ENCODE measurements around the gene MAST1. TPM values are rescaled to one million over a fixed set of nuclear protein-coding genes. Genes with fewer than 3 reads are reported as not detected.

MAST1 gene
- total and polyA plus RNA-seq, 4 donors, result 0.08 to 0.54 (median 0.23) TPM

DNA sequence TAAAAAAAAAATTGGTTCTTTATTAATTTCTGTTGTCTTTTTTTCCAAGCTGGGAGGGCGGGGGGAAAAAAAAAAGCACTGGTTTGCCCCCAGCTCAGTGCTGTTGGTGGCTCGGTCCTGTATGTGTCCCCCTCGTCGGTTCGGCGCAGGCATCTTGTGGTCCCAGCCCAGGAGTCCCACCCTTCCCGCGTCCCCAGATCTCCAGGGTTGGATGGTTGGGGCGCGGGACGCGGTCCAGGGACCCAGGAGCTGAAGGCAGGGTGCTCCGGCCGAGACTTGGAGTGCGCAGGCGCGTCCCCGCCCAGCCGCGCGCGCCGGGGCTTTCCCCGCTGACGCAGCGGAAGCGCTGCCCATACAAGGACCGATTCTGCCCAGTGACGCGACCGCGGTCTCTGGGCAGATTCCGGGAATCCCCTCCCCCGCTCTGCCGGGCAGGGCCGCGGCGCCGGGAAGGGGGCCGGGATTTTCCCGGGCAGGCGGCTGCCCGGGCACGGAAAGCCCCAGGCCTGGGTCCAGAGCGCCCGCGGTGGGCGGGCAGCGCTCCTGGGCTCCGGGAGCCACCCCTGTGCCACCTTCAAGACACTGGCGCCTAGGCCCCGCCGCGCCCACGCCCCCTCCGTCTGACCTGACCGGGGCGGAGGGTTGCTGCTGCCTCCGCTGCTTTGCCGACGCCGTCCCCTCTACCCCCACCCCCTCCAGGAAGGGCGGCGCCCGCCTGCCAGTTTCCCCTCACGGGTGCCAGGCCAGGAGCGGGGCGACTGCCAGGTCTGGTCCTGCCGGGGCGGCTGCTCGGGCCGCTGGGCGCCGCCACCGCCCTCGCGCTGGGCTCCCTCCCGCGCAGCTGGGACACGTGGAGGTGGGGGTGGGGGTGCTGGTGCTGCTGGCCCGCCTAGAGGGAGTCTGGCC is 44.8 kb upstream of the MAST1 start:
- TF ChIP-seq TAF1 (conservative IDR thresholded peaks at IDR 0.05) (peak; percentile 59), RXRA (IDR thresholded peaks at IDR 0.05) (no peak), NR2F2 (IDR thresholded peaks at IDR 0.05) (no peak), YY1 (IDR thresholded peaks at IDR 0.05) (peak; percentile 69), GABPA (IDR thresholded peaks at IDR 0.05 in 1 of 2, conservative IDR thresholded peaks at IDR 0.05 in 1 of 2) (peak in 1 of 2 donors; percentile 67), RAD21 (IDR thresholded peaks at IDR 0.05) (peak in 1 of 2 donors; percentile 18), JUND (IDR thresholded peaks at IDR 0.05) (peak; percentile 7 to 56), SP1 (IDR thresholded peaks at IDR 0.05) (peak; percentile 46), FOXA2 (IDR thresholded peaks at IDR 0.05) (peak; percentile 13), EGR1 (IDR thresholded peaks at IDR 0.05; ENCODE audit: low read depth in 2 of 2) (peak; percentile 70 to 75)
- TF ChIP-seq, protein P1, sequence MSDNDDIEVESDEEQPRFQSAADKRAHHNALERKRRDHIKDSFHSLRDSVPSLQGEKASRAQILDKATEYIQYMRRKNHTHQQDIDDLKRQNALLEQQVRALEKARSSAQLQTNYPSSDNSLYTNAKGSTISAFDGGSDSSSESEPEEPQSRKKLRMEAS (IDR thresholded peaks at IDR 0.05), result no peak
- TF ChIP-seq, protein P2, sequence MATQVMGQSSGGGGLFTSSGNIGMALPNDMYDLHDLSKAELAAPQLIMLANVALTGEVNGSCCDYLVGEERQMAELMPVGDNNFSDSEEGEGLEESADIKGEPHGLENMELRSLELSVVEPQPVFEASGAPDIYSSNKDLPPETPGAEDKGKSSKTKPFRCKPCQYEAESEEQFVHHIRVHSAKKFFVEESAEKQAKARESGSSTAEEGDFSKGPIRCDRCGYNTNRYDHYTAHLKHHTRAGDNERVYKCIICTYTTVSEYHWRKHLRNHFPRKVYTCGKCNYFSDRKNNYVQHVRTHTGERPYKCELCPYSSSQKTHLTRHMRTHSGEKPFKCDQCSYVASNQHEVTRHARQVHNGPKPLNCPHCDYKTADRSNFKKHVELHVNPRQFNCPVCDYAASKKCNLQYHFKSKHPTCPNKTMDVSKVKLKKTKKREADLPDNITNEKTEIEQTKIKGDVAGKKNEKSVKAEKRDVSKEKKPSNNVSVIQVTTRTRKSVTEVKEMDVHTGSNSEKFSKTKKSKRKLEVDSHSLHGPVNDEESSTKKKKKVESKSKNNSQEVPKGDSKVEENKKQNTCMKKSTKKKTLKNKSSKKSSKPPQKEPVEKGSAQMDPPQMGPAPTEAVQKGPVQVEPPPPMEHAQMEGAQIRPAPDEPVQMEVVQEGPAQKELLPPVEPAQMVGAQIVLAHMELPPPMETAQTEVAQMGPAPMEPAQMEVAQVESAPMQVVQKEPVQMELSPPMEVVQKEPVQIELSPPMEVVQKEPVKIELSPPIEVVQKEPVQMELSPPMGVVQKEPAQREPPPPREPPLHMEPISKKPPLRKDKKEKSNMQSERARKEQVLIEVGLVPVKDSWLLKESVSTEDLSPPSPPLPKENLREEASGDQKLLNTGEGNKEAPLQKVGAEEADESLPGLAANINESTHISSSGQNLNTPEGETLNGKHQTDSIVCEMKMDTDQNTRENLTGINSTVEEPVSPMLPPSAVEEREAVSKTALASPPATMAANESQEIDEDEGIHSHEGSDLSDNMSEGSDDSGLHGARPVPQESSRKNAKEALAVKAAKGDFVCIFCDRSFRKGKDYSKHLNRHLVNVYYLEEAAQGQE (IDR thresholded peaks at IDR 0.05), result peak; percentile 88
- DNase-seq (ENCODE audit: low spot score), result peak; percentile 94
- H3K4me3 ChIP-seq (ENCODE audit: low read depth in 1 of 3, low read length in 3 of 3), result peak overlapping the region; percentile 83 to 99 (median 98)
- WGBS, result under 1% methylated on average over 81 of the region's 81 CpGs
- H3K4me1 ChIP-seq (ENCODE audit: control insufficient read depth in 4 of 4, insufficient read depth in 4 of 4, low read length in 3 of 4), result peaks cover 2 to 33% (median 21%) of the 10 kb centered on the region in 4 donors
- H3K27me3 ChIP-seq (ENCODE audit: control insufficient read depth in 4 of 4, insufficient read depth in 4 of 4, low read length in 3 of 4), result no peaks in the 10 kb centered on the region
- peak overlapping the region; percentile 98 to 100 for H3K9ac ChIP-seq (ENCODE audit: low read depth in 1 of 2, low read length in 2 of 2)
- peaks cover 0 to 3% (median under 1%) of the 10 kb centered on the region in 4 donors for H3K36me3 ChIP-seq (ENCODE audit: control insufficient read depth in 4 of 4, insufficient read depth in 3 of 4, low read depth in 1 of 4, low read length in 3 of 4)
- H3K27ac ChIP-seq (ENCODE audit: low read depth in 1 of 2, low read length in 2 of 2), result peak overlapping the region; percentile 98 to 99
- no peaks in the 10 kb centered on the region for H3K9me3 ChIP-seq (ENCODE audit: control insufficient read depth in 4 of 4, low read length in 3 of 4)

DNA sequence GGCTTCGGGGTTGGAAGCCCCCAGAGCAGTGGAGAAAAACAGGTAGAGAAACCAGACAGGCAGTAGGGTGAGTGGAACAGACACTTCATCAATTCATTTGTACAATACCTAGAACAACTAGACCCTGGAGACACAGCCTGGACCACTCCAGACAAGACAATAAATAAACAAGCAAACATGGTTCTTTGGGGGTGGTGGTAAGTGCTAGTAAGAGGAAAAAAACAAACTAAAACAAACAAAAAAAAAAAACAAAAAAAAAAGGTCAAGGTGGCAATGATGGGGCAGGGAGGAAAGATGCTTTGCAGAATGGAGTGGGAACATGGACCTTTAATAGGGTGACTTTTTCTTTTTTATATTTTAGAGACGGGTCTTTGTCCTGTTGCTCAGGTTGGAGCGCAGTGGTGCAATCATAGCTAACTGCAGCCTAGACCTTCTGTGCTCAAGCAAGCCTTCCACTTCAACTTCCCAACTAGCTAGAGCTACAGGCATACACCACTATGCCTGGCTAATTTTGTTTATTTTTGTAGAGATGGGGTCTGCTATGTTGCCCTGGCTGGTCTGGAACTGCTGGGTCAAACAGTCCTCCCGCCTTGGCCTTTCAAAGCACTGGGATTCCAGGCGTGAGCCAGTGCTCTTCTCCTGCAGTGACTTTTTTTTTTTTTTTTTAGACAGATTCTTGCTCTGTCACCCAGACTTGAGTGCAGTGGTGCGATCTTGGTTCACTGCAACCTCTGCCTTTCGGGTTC is 43.9 kb upstream of the MAST1 start:
- Histone ChIP-seq H3K4me1 (ENCODE audit: control insufficient read depth in 4 of 4, insufficient read depth in 4 of 4, low read length in 3 of 4) (peaks cover 0 to 24% (median 14%) of the 10 kb centered on the region in 4 donors), H3K36me3 (ENCODE audit: control insufficient read depth in 4 of 4, insufficient read depth in 3 of 4, low read depth in 1 of 4, low read length in 3 of 4) (peaks cover 0 to 3% (median 1%) of the 10 kb centered on the region in 4 donors), H3K9me3 (ENCODE audit: control insufficient read depth in 4 of 4, low read length in 3 of 4) (no peaks in the 10 kb centered on the region), H3K27me3 (ENCODE audit: control insufficient read depth in 4 of 4, insufficient read depth in 4 of 4, low read length in 3 of 4) (no peaks in the 10 kb centered on the region), H3K9ac (ENCODE audit: low read depth in 1 of 2, low read length in 2 of 2) (peak overlapping the region; percentile 48 to 49), H3K4me3 (ENCODE audit: low read depth in 1 of 3, low read length in 3 of 3) (peak overlapping the region; percentile 31 to 83 (median 53)), H3K27ac (ENCODE audit: low read depth in 1 of 2, low read length in 2 of 2) (peak overlapping the region; percentile 98 to 99)
- 61% methylated on average over 7 of the region's 7 CpGs for WGBS
- peak in 1 of 2 donors; percentile 5 for TF ChIP-seq EGR1 (IDR thresholded peaks at IDR 0.05; ENCODE audit: low read depth in 2 of 2)
- no peak for TF ChIP-seq HNF4A (conservative IDR thresholded peaks at IDR 0.05)
- peak in 1 of 2 donors; percentile 4 for TF ChIP-seq RXRA (IDR thresholded peaks at IDR 0.05)
- no peak for TF ChIP-seq GABPA (IDR thresholded peaks at IDR 0.05 in 1 of 2, conservative IDR thresholded peaks at IDR 0.05 in 1 of 2)
- no peak for TF ChIP-seq YY1 (IDR thresholded peaks at IDR 0.05)
- TF ChIP-seq JUND (IDR thresholded peaks at IDR 0.05), result peak in 1 of 2 donors; percentile 57
- TF ChIP-seq RAD21 (IDR thresholded peaks at IDR 0.05), result peak in 1 of 2 donors; percentile 2
- TF ChIP-seq, protein P1 (IDR thresholded peaks at IDR 0.05), result peak; percentile 12
- DNase-seq (ENCODE audit: low spot score), result no peak
